Common myeloid progenitor, CD34-positive (primary cell): ENCODE measurements around the gene FAM151A.

Experiments
- CTCF ChIA-PET: fragments of 350-600 bp; sonication (Branson Sonifier 250); formaldehyde crosslinking; loops from one replicate; lab custom pipeline; 2021; ENCODE audit warnings: antibody characterized with exemption; lab: Charles Lee
- POLR2A ChIA-PET: fragments of 350-600 bp; sonication (Branson Sonifier 250); formaldehyde crosslinking; loops from one replicate; lab custom pipeline; 2021; ENCODE audit warnings: antibody characterized with exemption; lab: Charles Lee
- DNase-seq, 3 donors: peaks; one replicate each; pipeline versions ENCODE4 v3.0.0 to v3.0.0-alpha.2; 2013
- H3K27ac ChIP-seq, 2 experiments: 1 replicate in 1 of 2; 2 replicates in 1 of 2; pipeline ENCODE4 v1.7.0; 2013; ENCODE audit warnings: inconsistent platforms in 2 of 2, low read length in 2 of 2, mild to moderate bottlenecking in 2 of 2, low read depth in 1 of 2, moderate library complexity in 1 of 2; ENCODE audit not compliant: severe bottlenecking in 2 of 2, insufficient read depth in 1 of 2, poor library complexity in 1 of 2
- H3K27me3 ChIP-seq, 5 experiments: replicated peaks in 2 of 5; 1 replicate in 3 of 5; 2 replicates in 2 of 5; pipeline versions ENCODE4 v1.6.1 to v1.7.0; 2013; ENCODE audit warnings: low read length in 4 of 5, mild to moderate bottlenecking in 2 of 5, moderate library complexity in 2 of 5, inconsistent platforms in 1 of 5; ENCODE audit not compliant: insufficient read depth in 5 of 5, control insufficient read depth in 4 of 5
- H3K36me3 ChIP-seq, 4 experiments: 1 replicate in 2 of 4; 2 replicates in 2 of 4; pipeline versions ENCODE4 v1.6.1 to v1.7.0; 2013; ENCODE audit warnings: low read length in 3 of 4, control low read depth in 1 of 4, mild to moderate bottlenecking in 1 of 4; ENCODE audit not compliant: control insufficient read depth in 4 of 4, insufficient read depth in 4 of 4
- H3K4me1 ChIP-seq, 4 experiments: 1 replicate in 3 of 4; 2 replicates in 1 of 4; pipeline versions ENCODE4 v1.6.1 to v1.7.1; 2013; ENCODE audit warnings: low read length in 3 of 4, mild to moderate bottlenecking in 3 of 4, control low read depth in 1 of 4, inconsistent platforms in 1 of 4, moderate library complexity in 1 of 4; ENCODE audit not compliant: control insufficient read depth in 4 of 4, insufficient read depth in 4 of 4; ENCODE audit errors: control extremely low read depth in 1 of 4
- H3K4me3 ChIP-seq, 7 experiments: 1 replicate in 4 of 7; 2 replicates in 3 of 7; pipeline versions ENCODE4 v1.5.1 to v1.7.0; 2013; ENCODE audit warnings: mild to moderate bottlenecking in 7 of 7, low read length in 6 of 7, moderate library complexity in 6 of 7, inconsistent platforms in 2 of 7, low read depth in 2 of 7, control low read depth in 1 of 7; ENCODE audit not compliant: insufficient read depth in 4 of 7, control insufficient read depth in 1 of 7; ENCODE audit errors: extremely low read depth in 1 of 7
- H3K9me3 ChIP-seq, 5 experiments: 1 replicate in 4 of 5; 2 replicates in 1 of 5; pipeline versions ENCODE4 v1.6.1 to v1.7.1; 2013; ENCODE audit warnings: low read length in 4 of 5, mild to moderate bottlenecking in 2 of 5, inconsistent platforms in 1 of 5, low read depth in 1 of 5, moderate library complexity in 1 of 5; ENCODE audit not compliant: control insufficient read depth in 4 of 5, insufficient read depth in 2 of 5; ENCODE audit errors: control extremely low read depth in 1 of 5
- WGBS: methylation state at CpG from one replicate; pipeline ENCODE4 v1.1.5; 2013; ENCODE audit not compliant: insufficient coverage; 5-methylcytosine and 5-hydroxymethylcytosine counted together

The FAM151A gene

GRCh38 chr1:54663725-54664124 lies 40.4 kb upstream of the FAM151A start:
- no peaks in the 10 kb centered on the region for H3K9me3 ChIP-seq
- H3K4me1 ChIP-seq = no peaks in the 10 kb centered on the region
- H3K4me3 ChIP-seq = no peak overlapping the region
- DNase-seq = no peak
- ChIA-PET CTCF (interaction anchor here (1.8 kb wide), 1 partner anchor 10 kb away, joined by 4 read pairs; no protein-coding TSS in a partner anchor), POLR2A (no interaction called here)
- H3K36me3 ChIP-seq = peaks cover 0 to 3% (median 0%) of the 10 kb centered on the region in 4 experiments
- H3K27ac ChIP-seq = no peak overlapping the region
- 100% methylated on average over 2 of the region's 4 CpGs for WGBS
- H3K27me3 ChIP-seq = no peaks in the 10 kb centered on the region

- Histone ChIP-seq H3K4me3 (no peak overlapping the region), H3K36me3 (no peaks in the 10 kb centered on the region), H3K4me1 (no peaks in the 10 kb centered on the region), H3K27ac (no peak overlapping the region), H3K9me3 (no peaks in the 10 kb centered on the region), H3K27me3 (no peaks in the 10 kb centered on the region)
- CTCF ChIA-PET = interaction anchor here (1.2 kb wide), 1 partner anchor 28 kb away, joined by 3 read pairs; no protein-coding TSS in a partner anchor
- WGBS = no CpG with 5 or more reads among the region's 2 CpGs
- DNase-seq = no peak
- POLR2A ChIA-PET = interaction anchor here (0.6 kb wide), 1 partner anchor 101 kb away, joined by 3 read pairs; no protein-coding TSS in a partner anchor
Measured at GRCh38 chr1:54658164-54658913, 35.0 kb upstream of the FAM151A start.

DNA sequence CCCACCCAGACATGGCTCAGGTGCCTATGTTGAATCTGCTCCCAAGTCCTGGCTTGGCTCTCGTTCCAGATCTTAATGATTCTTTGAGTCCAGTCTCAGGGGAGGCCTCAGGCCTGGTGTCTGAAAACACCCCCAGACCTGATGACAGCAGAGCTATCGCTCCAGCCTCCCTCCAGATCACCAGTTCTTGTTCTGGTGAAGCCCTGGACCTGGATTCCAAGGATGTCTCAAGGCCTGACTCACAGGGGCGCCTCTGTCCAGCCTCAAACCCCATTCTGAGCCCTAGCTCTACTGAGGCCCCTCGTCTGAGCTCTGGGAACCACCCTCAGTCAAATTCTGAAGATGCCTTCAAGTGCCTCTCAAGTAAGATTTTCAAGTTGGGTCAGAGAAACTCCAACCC lies 29.7 kb upstream of the FAM151A start:
- WGBS = 94% methylated on average over 4 of the region's 4 CpGs
- ChIA-PET POLR2A (no interaction called here), CTCF (interaction anchor here (1.3 kb wide), 1 partner anchor 15 kb away, joined by 3 read pairs; no protein-coding TSS in a partner anchor)
- H3K4me1 ChIP-seq = peaks cover 4 to 18% (median 12%) of the 10 kb centered on the region in 4 experiments
- H3K9me3 ChIP-seq = no peaks in the 10 kb centered on the region
- no peaks in the 10 kb centered on the region for H3K36me3 ChIP-seq
- H3K27me3 ChIP-seq = no peaks in the 10 kb centered on the region
- DNase-seq = no peak
- no peak overlapping the region for H3K4me3 ChIP-seq
- no peak overlapping the region for H3K27ac ChIP-seq

- H3K4me1 ChIP-seq = peaks cover 4 to 18% (median 12%) of the 10 kb centered on the region in 4 experiments
- DNase-seq = peak in 2 of 3 donors; percentile 46 to 48
- ChIA-PET POLR2A (no interaction called here), CTCF (interaction anchor here (1.2 to 1.4 kb wide), 2 partner anchors 11 to 12 kb away, joined by 3 read pairs; no protein-coding TSS in a partner anchor)
- no peak overlapping the region for H3K27ac ChIP-seq
- no peaks in the 10 kb centered on the region for H3K36me3 ChIP-seq
- H3K4me3 ChIP-seq = peak overlapping the region in 1 of 7 experiments; percentile 13
- no peaks in the 10 kb centered on the region for H3K27me3 ChIP-seq
- H3K9me3 ChIP-seq = no peaks in the 10 kb centered on the region
Measured at GRCh38 chr1:54652168-54652567, 28.8 kb upstream of the FAM151A start.

- CTCF ChIA-PET = interaction anchor here (1.0 to 1.6 kb wide), 4 partner anchors 8 to 12 kb away, joined by 3 to 4 read pairs (median 3); no protein-coding TSS in a partner anchor
- Histone ChIP-seq H3K4me1 (peaks cover 4 to 18% (median 12%) of the 10 kb centered on the region in 4 experiments), H3K9me3 (no peaks in the 10 kb centered on the region), H3K27me3 (no peaks in the 10 kb centered on the region), H3K36me3 (no peaks in the 10 kb centered on the region), H3K4me3 (no peak overlapping the region), H3K27ac (no peak overlapping the region)
- DNase-seq = no peak
- POLR2A ChIA-PET = no interaction called here
- no CpG with 5 or more reads among the region's 3 CpGs for WGBS
Measured at GRCh38 chr1:54651608-54652007, 28.3 kb upstream of the FAM151A start.

GRCh38 chr1:54650417-54650816 lies 27.1 kb upstream of the FAM151A start:
- WGBS = 100% methylated on average over 2 of the region's 3 CpGs
- ChIA-PET POLR2A (interaction anchor here (0.5 to 0.6 kb wide), 2 partner anchors 12 to 31 kb away, joined by 3 to 7 read pairs; no protein-coding TSS in a partner anchor), CTCF (interaction anchor here (0.8 to 1.6 kb wide), 2 partner anchors 9 to 13 kb away, joined by 3 to 4 read pairs; no protein-coding TSS in a partner anchor)
- no peak overlapping the region for H3K4me3 ChIP-seq
- H3K36me3 ChIP-seq = no peaks in the 10 kb centered on the region
- H3K27me3 ChIP-seq = no peaks in the 10 kb centered on the region
- no peak overlapping the region for H3K27ac ChIP-seq
- DNase-seq = no peak
- no peaks in the 10 kb centered on the region for H3K9me3 ChIP-seq
- peaks cover 4 to 18% (median 12%) of the 10 kb centered on the region in 4 experiments for H3K4me1 ChIP-seq

GRCh38 chr1:54649921-54650320 lies 26.6 kb upstream of the FAM151A start:
- Histone ChIP-seq H3K27me3 (no peaks in the 10 kb centered on the region), H3K4me3 (no peak overlapping the region), H3K9me3 (peaks cover 0 to 1% (median 0%) of the 10 kb centered on the region in 5 experiments), H3K4me1 (peaks cover 4 to 18% (median 12%) of the 10 kb centered on the region in 4 experiments), H3K36me3 (no peaks in the 10 kb centered on the region), H3K27ac (no peak overlapping the region)
- CTCF ChIA-PET = interaction anchor here (1.6 kb wide), 1 partner anchor 10 kb away, joined by 4 read pairs; no protein-coding TSS in a partner anchor
- POLR2A ChIA-PET = interaction anchor here (0.5 to 0.6 kb wide), 2 partner anchors 12 to 31 kb away, joined by 3 to 7 read pairs; no protein-coding TSS in a partner anchor
- WGBS = 100% methylated on average over 1 of the region's 1 CpG
- no peak for DNase-seq
